Measurements from ENCODE around the gene TDRD12.
"Not testable (repeated sequence)": the region's sequence is repeated elsewhere in the genome, so short reads cannot be mapped to it uniquely, and the experiment has no call there.

TDRD12 gene

GRCh38 chr19:32719611-32720059, at the start of gene TDRD12:
TDRD12 (plus strand) TSS chr19:32719767; CDS start chr19:32720073, 306 bp downstream.
- DNase-seq, result no peak

GRCh38 chr19:32671883-32672593, 47.5 kb upstream of the TDRD12 start:
- no peak for DNase-seq

GRCh38 chr19:32672841-32673240, 46.7 kb upstream of the TDRD12 start:
- DNase-seq, result no peak

GRCh38 chr19:32673573-32673972, 46.0 kb upstream of the TDRD12 start:
- DNase-seq, result no peak

- no peak for DNase-seq
These were observed 45.2 kb upstream of the TDRD12 start for GRCh38 chr19:32674153-32674930.

- DNase-seq, result peak; percentile 98
These were observed 44.4 kb upstream of the TDRD12 start, which contains the start of gene ANKRD27 for GRCh38 chr19:32674931-32675719. ANKRD27 (minus strand) TSS chr19:32675180; CDS start chr19:32659015, 16,165 bp downstream.

- peak; percentile 50 for DNase-seq
These were observed 43.8 kb upstream of the TDRD12 start, which contains the start of gene RGS9BP for GRCh38 chr19:32675720-32676185. RGS9BP (plus strand) TSS chr19:32675848; CDS start chr19:32676264, 416 bp downstream.

- DNase-seq, result no peak
These were observed 43.2 kb upstream of the TDRD12 start for GRCh38 chr19:32676186-32676894.

GRCh38 chr19:32676895-32677359, 42.6 kb upstream of the TDRD12 start:
- DNase-seq, result no peak

- DNase-seq, result no peak
These were observed 41.9 kb upstream of the TDRD12 start for GRCh38 chr19:32677657-32678056.

- DNase-seq, result no peak
These were observed 38.6 kb upstream of the TDRD12 start for GRCh38 chr19:32680986-32681385.

- no peak for DNase-seq
These were observed 37.2 kb upstream of the TDRD12 start for GRCh38 chr19:32682317-32682716.

GRCh38 chr19:32686847-32687475, 32.6 kb upstream of the TDRD12 start:
- DNase-seq, result no peak

- DNase-seq, result no peak
These were observed 31.9 kb upstream of the TDRD12 start for GRCh38 chr19:32687681-32688080.

GRCh38 chr19:32688311-32688710, 31.3 kb upstream of the TDRD12 start:
- no peak for DNase-seq

GRCh38 chr19:32691291-32691951, 28.1 kb upstream of the TDRD12 start, which contains the start of gene NUDT19:
NUDT19 (plus strand) TSS chr19:32691821; CDS start chr19:32691961, 140 bp downstream.
- peak; percentile 80 for DNase-seq

GRCh38 chr19:32691952-32692726, 27.4 kb upstream of the TDRD12 start:
- no peak for DNase-seq

GRCh38 chr19:32692727-32693061, 26.9 kb upstream of the TDRD12 start:
- no peak for DNase-seq

GRCh38 chr19:32693151-32694108, 26.1 kb upstream of the TDRD12 start:
- DNase-seq, result not testable (repeated sequence)
